ENCODE results near the gene SMNDC1.

GRCh38 chr10:110311357-110311949, 6.7 kb upstream of the SMNDC1 start:
- TF ChIP-seq CTCF (IDR thresholded peaks at IDR 0.05), result peak; percentile 39 to 78 (median 68)
- no peak for TF ChIP-seq POLR2A (IDR thresholded peaks at IDR 0.05)

All from heart left ventricle (tissue), 13 donors.